ENCODE results near the gene TWNK.

The TWNK gene

DNA sequence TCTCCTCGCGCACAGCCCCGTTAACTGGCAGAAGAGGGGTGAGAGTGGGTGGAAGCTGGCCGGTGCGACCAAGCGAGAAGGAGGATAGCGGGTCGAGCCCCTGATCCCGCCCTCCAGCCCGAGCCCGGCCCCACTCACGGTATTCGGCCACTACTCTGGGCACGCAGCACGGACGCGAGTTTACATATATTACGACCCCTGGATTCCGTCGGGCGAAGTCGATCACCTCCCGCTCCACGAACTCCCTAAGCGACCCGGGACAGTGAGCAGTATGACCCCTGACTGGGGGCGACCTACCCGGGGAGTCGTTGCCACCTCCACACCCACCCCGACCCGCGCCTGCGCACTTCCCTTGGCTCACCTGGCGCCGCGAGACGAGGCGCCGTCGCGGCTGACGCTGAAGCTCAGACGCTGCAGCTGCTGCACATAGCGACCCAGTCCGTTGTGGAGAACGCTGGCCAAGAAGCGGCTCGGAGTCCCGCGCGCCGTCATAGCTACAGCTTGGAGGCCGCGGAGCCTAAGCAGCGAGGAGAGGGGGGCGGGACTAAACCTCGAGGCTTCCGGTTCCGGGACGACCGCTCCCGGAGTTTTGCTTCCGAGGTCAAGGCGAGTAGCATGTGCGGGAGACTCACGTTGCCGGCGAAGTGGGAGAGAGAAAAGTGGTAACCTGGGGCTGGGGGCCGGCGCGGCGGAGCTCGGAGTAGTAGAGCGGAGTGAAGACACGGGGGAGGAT lies at the start of gene TWNK, which contains the start of gene MRPL43:
TSS of gene TWNK (plus strand) at position 592 of the 733 bp plus-strand sequence. CDS start 668 bp downstream, outside the sequence.
TSS of gene MRPL43 (minus strand) at position 546 of the 733 bp plus-strand sequence. CDS start at position 492, 54 bp downstream.
- peak; percentile 94 for DNase-seq (ENCODE audit: low spot score)

- no peak for DNase-seq (ENCODE audit: low spot score)
These were observed 47.5 kb upstream of the TWNK start for GRCh38 chr10:100939763-100940344.

- no peak for DNase-seq (ENCODE audit: low spot score)
These were observed 45.1 kb upstream of the TWNK start for GRCh38 chr10:100942229-100942628.

- DNase-seq (ENCODE audit: low spot score), result no peak
These were observed 43.8 kb upstream of the TWNK start for GRCh38 chr10:100943508-100943907.

GRCh38 chr10:100945754-100946153 lies 41.6 kb upstream of the TWNK start:
- DNase-seq (ENCODE audit: low spot score), result no peak

DNA sequence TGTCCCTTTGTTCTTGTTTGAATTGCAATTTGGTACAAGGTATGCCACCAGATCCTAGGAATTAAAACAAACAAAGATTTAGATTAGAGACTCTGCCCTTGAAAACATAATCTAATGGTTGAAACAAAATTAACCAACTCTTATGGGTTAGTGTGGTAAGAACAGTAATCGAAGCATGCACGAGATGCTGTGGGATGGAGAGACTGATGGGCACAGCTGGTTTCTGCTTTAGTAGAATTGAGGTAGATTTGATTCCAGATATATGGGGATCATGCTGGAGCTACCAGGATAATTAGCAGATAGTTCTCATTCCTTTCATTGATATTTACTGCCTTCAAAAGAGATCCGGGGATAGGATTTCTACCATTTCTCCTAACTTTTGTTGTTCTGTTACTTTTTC lies 38.4 kb upstream of the TWNK start:
- no peak for DNase-seq (ENCODE audit: low spot score)

- DNase-seq (ENCODE audit: low spot score), result no peak
These were observed 27.1 kb upstream of the TWNK start for GRCh38 chr10:100960251-100960650.

DNA sequence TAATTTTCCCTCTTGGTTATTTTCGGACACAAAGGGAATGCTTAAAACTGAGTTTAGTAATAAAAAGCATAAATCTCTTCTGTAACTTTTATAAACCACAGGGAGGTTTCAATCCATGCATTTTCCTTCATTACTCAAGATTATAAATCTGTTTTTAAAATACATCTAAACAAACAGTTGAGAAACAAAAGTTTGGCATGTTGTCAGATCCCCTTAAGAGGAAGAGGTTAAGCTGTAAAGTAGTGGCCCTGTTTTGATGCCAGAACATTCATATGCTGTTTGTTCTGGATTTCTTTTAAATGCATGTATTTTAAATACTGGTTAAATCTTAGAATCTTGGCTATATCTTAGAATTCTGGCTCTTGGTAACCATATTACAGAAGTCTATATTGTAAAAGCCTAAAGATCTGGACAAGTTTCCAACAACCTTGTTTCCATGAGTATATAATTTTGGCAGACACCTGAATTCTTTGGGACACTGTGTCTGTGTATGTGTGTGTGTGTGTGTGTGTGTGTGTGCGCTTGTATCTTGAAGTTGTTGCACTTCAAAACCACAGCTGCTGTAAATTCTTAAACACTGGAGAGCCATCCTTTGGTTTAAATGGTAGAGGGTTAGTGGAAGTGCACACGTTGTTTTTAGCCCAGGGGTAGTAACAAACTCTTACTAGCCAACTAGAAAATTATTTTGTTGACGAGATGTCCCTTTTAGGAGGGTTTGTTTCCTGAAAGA lies 24.8 kb upstream of the TWNK start:
- no peak for DNase-seq (ENCODE audit: low spot score)

- DNase-seq (ENCODE audit: low spot score), result no peak
These were observed 23.5 kb upstream of the TWNK start for GRCh38 chr10:100963826-100964225.

GRCh38 chr10:100965820-100966219 lies 21.5 kb upstream of the TWNK start:
- DNase-seq (ENCODE audit: low spot score), result no peak

- DNase-seq (ENCODE audit: low spot score), result no peak
These were observed 20.5 kb upstream of the TWNK start for GRCh38 chr10:100966887-100967286.

DNA sequence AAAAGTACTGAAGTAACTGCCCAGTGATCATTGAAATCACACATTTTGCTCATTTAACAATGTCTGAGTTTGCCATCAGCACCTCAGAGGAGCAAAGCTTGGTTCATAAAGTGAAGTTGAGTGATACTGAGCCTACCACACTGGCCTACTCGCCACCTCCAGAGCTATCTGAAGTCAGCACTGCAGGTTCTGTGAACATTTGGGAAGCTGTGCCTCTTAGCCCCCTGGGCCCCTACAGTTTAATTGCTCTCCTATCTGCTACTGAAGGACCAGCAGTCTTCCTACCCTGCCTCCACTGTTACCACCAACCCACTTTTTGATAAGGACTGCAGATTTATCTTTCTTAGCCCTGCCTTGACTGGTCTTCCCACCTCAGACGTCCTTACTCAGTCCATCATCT lies 20.0 kb upstream of the TWNK start:
- no peak for DNase-seq (ENCODE audit: low spot score)

DNA sequence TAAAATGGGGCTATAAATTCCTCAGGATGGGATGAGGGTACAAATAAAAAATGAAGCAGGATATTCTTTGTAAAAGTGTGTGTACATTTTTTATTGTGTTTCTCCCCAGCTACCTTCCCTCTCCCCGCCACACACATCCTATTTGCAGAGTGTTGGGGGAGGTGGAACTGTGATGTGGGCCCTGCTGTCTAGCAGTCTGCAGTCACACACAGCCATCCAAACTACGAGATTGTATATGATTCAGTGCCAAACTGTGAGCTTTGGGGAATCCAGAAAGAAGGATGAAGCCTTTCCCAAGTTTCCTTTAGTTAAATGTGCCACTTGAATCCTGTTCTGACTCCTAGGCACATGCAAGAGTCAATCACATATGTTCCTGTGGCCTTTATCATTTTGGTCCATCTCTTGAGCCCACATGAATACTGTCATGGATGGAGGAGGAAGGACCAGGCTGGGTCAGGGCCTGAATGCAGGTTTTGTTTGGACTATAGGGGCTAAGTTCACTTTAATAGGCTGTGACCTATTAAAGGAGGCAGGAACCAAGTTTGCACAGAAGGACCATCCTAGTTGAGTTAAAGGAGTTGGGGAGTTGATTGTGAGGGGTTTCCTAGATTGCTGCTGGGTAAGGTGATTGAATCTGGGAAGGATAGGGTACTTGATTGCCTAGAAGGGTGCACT lies 19.1 kb upstream of the TWNK start:
- no peak for DNase-seq (ENCODE audit: low spot score)

DNA sequence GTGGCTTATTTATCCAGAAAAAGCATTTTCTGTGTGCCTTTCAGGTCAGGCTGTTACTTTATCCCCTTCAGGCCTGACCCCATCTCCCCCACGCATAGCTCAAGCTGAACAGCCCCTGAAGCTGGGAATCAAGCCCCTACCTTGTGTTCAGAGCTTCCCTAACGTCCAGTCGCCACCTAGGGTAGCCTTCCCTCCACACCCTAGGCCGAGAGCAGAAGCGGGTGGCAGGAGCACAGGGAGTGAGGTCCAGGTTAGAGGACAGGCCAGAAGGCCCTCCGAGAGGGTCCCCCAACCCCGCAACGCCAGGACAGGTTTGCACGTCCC lies 18.5 kb upstream of the TWNK start:
- DNase-seq (ENCODE audit: low spot score), result no peak

DNA sequence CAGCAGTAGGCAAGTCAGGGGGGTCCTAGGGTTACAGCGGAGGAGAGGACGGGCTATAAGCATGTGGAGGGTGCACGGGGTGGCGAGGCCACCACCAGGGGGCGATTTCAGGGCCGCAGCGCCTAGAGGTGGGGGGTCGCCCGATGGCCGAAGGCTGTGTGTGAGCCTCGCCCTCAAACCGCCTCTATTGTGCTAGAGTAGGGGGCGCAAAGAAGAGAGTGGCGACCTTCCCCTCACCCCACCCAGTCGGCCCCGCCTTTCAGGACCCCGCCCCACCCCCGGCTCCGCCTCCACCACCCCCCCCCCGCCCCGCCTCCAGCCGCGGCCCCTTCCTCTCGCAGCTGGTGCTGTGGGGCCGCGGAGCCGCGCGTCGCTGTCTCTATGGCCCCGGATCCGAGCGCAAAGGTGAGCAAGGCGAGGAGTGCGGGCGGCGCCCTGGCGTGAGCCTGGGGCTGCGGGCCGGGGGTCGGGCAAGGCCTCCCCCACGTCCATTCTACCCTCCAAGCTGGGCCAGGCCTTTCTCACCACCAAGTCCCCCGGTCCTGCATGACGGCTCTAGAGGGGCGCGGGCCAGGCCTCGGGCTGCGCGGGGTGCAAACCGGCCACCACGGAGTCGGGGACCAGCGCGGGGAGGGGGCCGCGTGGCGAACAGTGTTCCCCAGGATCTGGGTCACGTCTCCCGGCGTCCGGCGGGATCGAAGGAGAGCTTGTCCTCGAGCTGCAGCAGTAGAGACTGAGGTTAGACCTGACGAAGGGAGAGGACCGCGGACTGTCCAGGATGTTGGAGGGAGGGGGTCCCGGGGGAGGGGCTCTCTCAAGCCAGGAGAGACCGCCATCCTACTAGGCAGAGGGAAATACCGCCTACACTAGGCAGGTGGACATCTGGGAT lies 17.9 kb upstream of the TWNK start, which contains the start of gene SEMA4G:
TSS of gene SEMA4G (plus strand) at position 318 of the 889 bp plus-strand sequence. CDS start 3,409 bp downstream, outside the sequence.
- peak; percentile 76 for DNase-seq (ENCODE audit: low spot score)

DNA sequence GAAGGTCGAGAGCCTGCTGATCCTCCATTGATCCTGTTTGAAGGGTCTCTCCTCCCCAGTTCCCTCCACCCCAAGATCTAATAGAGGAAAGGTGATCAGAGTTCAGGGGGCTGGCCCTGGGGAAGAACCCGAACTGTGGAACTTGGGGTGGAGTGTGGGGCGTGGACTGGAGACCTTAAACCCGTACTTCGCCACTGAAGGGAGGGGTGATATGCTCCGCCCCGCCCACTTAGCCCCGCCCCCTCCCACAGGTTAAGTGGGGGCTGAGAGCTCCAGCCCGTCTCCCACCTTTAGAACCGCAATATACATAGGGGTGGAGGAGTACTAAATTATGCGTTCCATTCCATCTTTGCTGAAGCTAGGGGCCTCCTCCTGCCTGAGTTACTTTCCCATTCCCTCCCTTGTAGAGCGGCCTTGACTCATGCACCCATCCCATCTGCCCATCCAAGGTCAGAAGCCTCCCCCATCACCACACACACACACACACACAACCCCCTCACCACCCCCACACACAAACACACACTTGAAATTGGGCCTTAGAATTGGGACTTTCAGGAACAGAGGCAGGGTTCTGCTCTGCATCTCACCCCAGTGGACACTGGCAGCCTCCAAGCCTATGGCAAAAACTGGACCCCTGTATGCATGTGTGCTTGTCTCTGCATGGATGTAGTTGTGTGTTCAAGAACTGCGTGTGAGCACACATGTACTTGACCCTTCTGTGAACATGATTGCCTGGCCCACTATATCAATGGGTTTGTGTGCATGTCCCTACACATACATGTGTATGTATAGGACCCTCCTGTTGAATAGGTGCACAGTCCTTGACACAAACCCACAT lies 17.0 kb upstream of the TWNK start:
- DNase-seq (ENCODE audit: low spot score), result peak; percentile 33

GRCh38 chr10:100970914-100971811 lies 16.2 kb upstream of the TWNK start:
- no peak for DNase-seq (ENCODE audit: low spot score)

GRCh38 chr10:100972115-100972903 lies 15.0 kb upstream of the TWNK start:
- DNase-seq (ENCODE audit: low spot score), result no peak
